ENCODE results near the gene CC2D1A.

GRCh38 chr19:13885826-13886365 lies 20.1 kb upstream of the CC2D1A start:
- TF ChIP-seq CTCF (IDR thresholded peaks at IDR 0.05; ENCODE audit: low read length) (no peak), EZH2phosphoT487 (IDR thresholded peaks at IDR 0.05; ENCODE audit: low read length) (no peak)

Measured in MM.1S (cell line).